ENCODE data around the gene LAMA5.

Gene LAMA5

GRCh38 chr20:62404761-62405107, 37.6 kb upstream of the LAMA5 start:
- DNase-seq: no peak

- no peak for DNase-seq
These were observed 37.1 kb upstream of the LAMA5 start for GRCh38 chr20:62404112-62404665.

- DNase-seq: no peak
These were observed 36.2 kb upstream of the LAMA5 start for GRCh38 chr20:62403331-62403730.

GRCh38 chr20:62402456-62403150, 35.5 kb upstream of the LAMA5 start:
- DNase-seq: no peak

- no peak for DNase-seq
These were observed 34.2 kb upstream of the LAMA5 start for GRCh38 chr20:62401331-62401779.

GRCh38 chr20:62400541-62400940, 33.4 kb upstream of the LAMA5 start:
- DNase-seq: no peak

- no peak for DNase-seq
These were observed 32.9 kb upstream of the LAMA5 start for GRCh38 chr20:62400021-62400420.

- no peak for DNase-seq
These were observed 31.2 kb upstream of the LAMA5 start for GRCh38 chr20:62398120-62398821.

GRCh38 chr20:62396367-62397239, 29.5 kb upstream of the LAMA5 start:
- no peak for DNase-seq

- no peak for DNase-seq
These were observed 28.5 kb upstream of the LAMA5 start for GRCh38 chr20:62395311-62396242.

- no peak for DNase-seq
These were observed 27.4 kb upstream of the LAMA5 start for GRCh38 chr20:62394248-62395245.

- DNase-seq: no peak
These were observed 26.7 kb upstream of the LAMA5 start for GRCh38 chr20:62393830-62394229.

GRCh38 chr20:62393335-62393665, 26.2 kb upstream of the LAMA5 start:
- DNase-seq: no peak

GRCh38 chr20:62392621-62393334, 25.7 kb upstream of the LAMA5 start:
- DNase-seq: no peak

- DNase-seq: no peak
These were observed 24.9 kb upstream of the LAMA5 start for GRCh38 chr20:62392077-62392418.

- no peak for DNase-seq
These were observed 24.3 kb upstream of the LAMA5 start for GRCh38 chr20:62391165-62392076.

GRCh38 chr20:62390317-62391164, 23.4 kb upstream of the LAMA5 start:
- no peak for DNase-seq

GRCh38 chr20:62389601-62390087, 22.5 kb upstream of the LAMA5 start:
- DNase-seq: no peak

Measured in eye (tissue), 1 donor.